HepG2 (cell line): ENCODE results near the gene GFER. TPM values are rescaled to one million over a fixed set of nuclear protein-coding genes. Genes with fewer than 3 reads are reported as not detected.
"Not testable (repeated sequence)": the region's sequence is repeated elsewhere in the genome, so short reads cannot be mapped to it uniquely, and the experiment has no call there.

Experiments
- ATAC-seq: fragments of 200-7000 bp; cut with Tn5 transposase; 3 replicates; pipeline ENCODE4 v1.9.1; 2020; ENCODE audit warnings: mild to moderate bottlenecking, moderate library complexity
- BruUV-seq: library from RNA; stranded (reverse); fragments of 400-500 nt; replicated peaks from 2 replicates; lab custom pipeline; 2021; lab: Mats Ljungman, UMichigan
- CTCF ChIA-PET: fragments of 300-600 bp; formaldehyde crosslinking; extraction: SDS; loops from one replicate; lab custom pipeline; 2021; ENCODE audit warnings: low total read pairs, inconsistent platforms, low intra/inter-chr PET ratio; lab: Yijun Ruan, JAX
- POLR2A ChIA-PET: fragments of 350-600 bp; sonication (Branson Sonifier 250); formaldehyde crosslinking; loops from one replicate; lab custom pipeline; 2020; ENCODE audit warnings: antibody characterized with exemption, inconsistent platforms; lab: Yijun Ruan, JAX
- DNase-seq: peaks from one replicate; pipeline ENCODE4 v3.0.0-alpha.2; 2015; ENCODE audit warnings: low spot score
- FAIRE-seq: peaks from 3 replicates; lab custom pipeline; 2011; peaks lifted over from hg19 to GRCh38; lab: Jason Lieb, UNC
- H2AFZ ChIP-seq: one replicate; pipeline ENCODE4 v1.6.1; 2011; ENCODE audit warnings: low read length, inconsistent platforms
- H3K27ac ChIP-seq: fragments of 300-600 bp; 3 replicates; pipeline ENCODE4 v1.8.0; 2011; ENCODE audit warnings: mixed run types, mild to moderate bottlenecking, mixed read lengths, low read length, inconsistent platforms; ENCODE audit not compliant: insufficient read depth; ENCODE audit errors: extremely low read length
- H3K27me3 ChIP-seq, 2 experiments: fragments of 200-600 bp in 1 of 2; 2 replicates in 1 of 2; 3 replicates in 1 of 2; pipeline versions ENCODE4 v1.6.0 to v1.8.0; 2011; ENCODE audit warnings: low read length in 2 of 2, mild to moderate bottlenecking in 2 of 2, moderate library complexity in 2 of 2, inconsistent platforms in 1 of 2; ENCODE audit not compliant: insufficient read depth in 2 of 2, control insufficient read depth in 1 of 2
- H3K36me3 ChIP-seq, 2 experiments: fragments of 200-600 bp in 1 of 2; replicated peaks in 1 of 2; 2 replicates in 1 of 2; 3 replicates in 1 of 2; pipeline versions ENCODE4 v1.5.1 to v1.8.0; 2011; ENCODE audit warnings: low read length in 2 of 2, inconsistent platforms in 1 of 2; ENCODE audit not compliant: insufficient read depth in 2 of 2, control insufficient read depth in 1 of 2
- H3K4me1 ChIP-seq: 2 replicates; pipeline ENCODE4 v1.5.1; 2012; ENCODE audit warnings: low read length, inconsistent platforms; ENCODE audit not compliant: insufficient read depth
- H3K4me2 ChIP-seq: 2 replicates; pipeline ENCODE4 v1.6.0; 2011; ENCODE audit warnings: low read depth, low read length, inconsistent platforms
- H3K4me3 ChIP-seq, 3 experiments: fragments of 200-600 bp in 1 of 3; sonication (generic), shearing (Covaris generic) in 1 of 3; replicated peaks in 1 of 3; 2 replicates each; pipeline ENCODE4 v1.5.1; 2011 to 2016; ENCODE audit warnings: low read length in 3 of 3, inconsistent platforms in 2 of 3, low read depth in 2 of 3, mild to moderate bottlenecking in 2 of 3, control low read depth in 1 of 3, mixed read lengths in 1 of 3; ENCODE audit not compliant: insufficient read depth in 1 of 3
- H3K79me2 ChIP-seq: one replicate; pipeline ENCODE4 v1.6.1; 2011; ENCODE audit warnings: low read length, inconsistent platforms; ENCODE audit not compliant: insufficient read depth
- H3K9ac ChIP-seq: 2 replicates; pipeline ENCODE4 v1.6.0; 2011; ENCODE audit warnings: mild to moderate bottlenecking, low read depth, low read length, inconsistent platforms; ENCODE audit not compliant: insufficient read depth
- H3K9me3 ChIP-seq: 2 replicates; pipeline ENCODE4 v1.5.1; 2012; ENCODE audit warnings: mild to moderate bottlenecking, low read length
- H4K20me1 ChIP-seq: 2 replicates; pipeline ENCODE4 v1.6.0; 2011; ENCODE audit warnings: inconsistent platforms, mild to moderate bottlenecking, low read length, moderate library complexity; ENCODE audit not compliant: insufficient read depth
- AGO2 ChIP-seq: fragments of 200-400 bp; formaldehyde crosslinking; optimal IDR thresholded peaks from 2 replicates; pipeline ENCODE3; 2017; ENCODE audit warnings: mild to moderate bottlenecking, low read depth, low read length, moderate library complexity
- HNRNPL ChIP-seq: fragments of 200-400 bp; formaldehyde crosslinking; IDR thresholded peaks from 2 replicates; pipeline ENCODE4 v1.6.1; 2017; ENCODE audit warnings: mild to moderate bottlenecking, low read depth, low read length
- HNRNPLL ChIP-seq: fragments of 200-400 bp; formaldehyde crosslinking; IDR thresholded peaks from 2 replicates; pipeline ENCODE4 v1.6.1; 2017; ENCODE audit warnings: mild to moderate bottlenecking, low read depth, low read length; ENCODE audit not compliant: poor library complexity, severe bottlenecking
- POLR2A ChIP-seq, 2 experiments: IDR thresholded peaks; 2 replicates each; pipeline ENCODE4 v1.6.1; 2011; ENCODE audit warnings: low read depth in 2 of 2, low read length in 2 of 2, mild to moderate bottlenecking in 1 of 2, moderate library complexity in 1 of 2; ENCODE audit not compliant: insufficient read depth in 1 of 2
- RBFOX2 ChIP-seq: fragments of 200-400 bp; formaldehyde crosslinking; IDR thresholded peaks from 2 replicates; pipeline ENCODE4 v1.6.1; 2017; ENCODE audit warnings: low read depth, mild to moderate bottlenecking, low read length
- ZBTB38 ChIP-seq: sonication (generic); formaldehyde crosslinking; IDR thresholded peaks from 2 replicates; pipeline ENCODE4 v1.5.1; 2020; ENCODE audit warnings: mild to moderate bottlenecking, missing genetic modification reagents
- ZFY ChIP-seq: sonication (generic); formaldehyde crosslinking; IDR thresholded peaks from 2 replicates; pipeline ENCODE4 v1.4.0; 2020; ENCODE audit warnings: missing genetic modification reagents
- ZNF687 ChIP-seq: sonication (generic); formaldehyde crosslinking; IDR thresholded peaks from 2 replicates; pipeline ENCODE4 v1.5.1; 2020; ENCODE audit warnings: mild to moderate bottlenecking, missing genetic modification reagents, moderate library complexity
- WGBS: methylation state at CpG from one replicate; pipeline ENCODE4 v1.1.6; 2017; ENCODE audit warnings: low lambda C conversion rate; 5-methylcytosine and 5-hydroxymethylcytosine counted together
- in situ Hi-C: cut with HindIII; loops from 2 replicates; pipeline ENCODE4 v1.10.0; 2017; ENCODE audit warnings: low pct_unique_long_range_greater_than_20kb; ENCODE audit not compliant: extremely low pct_ligation_motif_present
- intact Hi-C: fragments of 100-400 bp; cut with micrococcal nuclease; formaldehyde crosslinking; loops from one replicate; pipeline ENCODE4 v1.10.0; 2022; ENCODE audit not compliant: unreplicated experiment
- polyA plus RNA-seq, 8 experiments: library from polyadenylated mRNA; depleted of rRNA in 3 of 8; stranded (reverse) in 7 of 8; unstranded in 1 of 8; fragments of >200 nt; fragmentation: Illumina TruSeq in 4 of 8; extraction: Trizol in 4 of 8; gene quantifications; 2 replicates each; pipeline versions ENCODE4 v1.2.1 to v1.2.3, GENCODE V29; 2011 to 2016; ENCODE audit warnings: low read depth in 4 of 8, missing spikeins in 1 of 8, mixed read lengths in 1 of 8; ENCODE audit not compliant: insufficient read depth in 1 of 8
- total RNA-seq, 5 experiments: library from RNA; depleted of rRNA; stranded (reverse); fragments of >200 nt; fragmentation: Illumina TruSeq; extraction: Trizol; gene quantifications; 2 replicates each; pipeline ENCODE4 v1.2.3, GENCODE V29; 2016; ENCODE audit warnings: low read depth in 1 of 5
- TF ChIP-seq, protein P1 (sequence below): sonication (generic); formaldehyde crosslinking; IDR thresholded peaks from 2 replicates; pipeline ENCODE4 v1.4.0; 2020; ENCODE audit warnings: mild to moderate bottlenecking, missing genetic modification reagents
- TF ChIP-seq, protein P2 (sequence below): sonication (generic); formaldehyde crosslinking; IDR thresholded peaks from 2 replicates; pipeline ENCODE4 v1.4.0; 2020; ENCODE audit warnings: missing genetic modification reagents

GFER gene
- total and polyA plus RNA-seq, 2 of the 13 experiments (the other 11 are each of a cell fraction or from before 2014, with no cell fraction given): 28.6 to 71.7 TPM

- POLR2A ChIA-PET: interaction anchor here (0.7 to 7.4 kb wide), 7 partner anchors 9 to 193 kb away, joined by 3 to 139 read pairs (median 5); partner anchors contain the start of genes GFER, MSRB1, TBL3 and TRAF7
- H2AFZ ChIP-seq, FAIRE-seq, H3K9me3 ChIP-seq, DNase-seq, intact Hi-C loops, in situ Hi-C loops, H3K27me3 ChIP-seq, CTCF ChIA-PET, ATAC-seq: not testable (repeated sequence)
- Histone ChIP-seq H3K4me2 (peak overlapping the region; percentile 94), H3K36me3 (peaks cover 3 to 19% of the 10 kb centered on the region in 2 experiments; a peak in 3 of 5 replicates), H4K20me1 (peaks cover 34% of the 10 kb centered on the region), H3K79me2 (peaks cover 43% of the 10 kb centered on the region), H3K27ac (peak overlapping the region; percentile 88), H3K4me1 (peaks cover 51% of the 10 kb centered on the region), H3K4me3 (peak overlapping the region; percentile 84 to 94 (median 92); a peak in 3 of 6 replicates), H3K9ac (peak overlapping the region; percentile 92)
- TSS peak; percentile 78 for BruUV-seq
- WGBS: 68% methylated on average over 12 of the region's 37 CpGs
- TF ChIP-seq AGO2 (peak; percentile 89), HNRNPL (0 out of 2 replicates have a peak, but pooled peaks have one; percentile 57), ZNF687 (peak; percentile 14; the same call in 1 of the 2 replicates), RBFOX2 (peak; percentile 75), ZFY (CRISPR knock-in tag) (peak; percentile 25; the same call in 1 of the 2 replicates), HNRNPLL (peak; percentile 16), ZBTB38 (CRISPR knock-in tag) (peak; percentile 95), POLR2A (IDR thresholded peaks at IDR 0.05; ENCODE audit: insufficient read depth in 1 of 2, low read depth in 2 of 2, low read length in 2 of 2) (peak in 1 of 2 experiments; percentile 62; a peak in 3 of 4 replicates)
- TF ChIP-seq, protein P1, sequence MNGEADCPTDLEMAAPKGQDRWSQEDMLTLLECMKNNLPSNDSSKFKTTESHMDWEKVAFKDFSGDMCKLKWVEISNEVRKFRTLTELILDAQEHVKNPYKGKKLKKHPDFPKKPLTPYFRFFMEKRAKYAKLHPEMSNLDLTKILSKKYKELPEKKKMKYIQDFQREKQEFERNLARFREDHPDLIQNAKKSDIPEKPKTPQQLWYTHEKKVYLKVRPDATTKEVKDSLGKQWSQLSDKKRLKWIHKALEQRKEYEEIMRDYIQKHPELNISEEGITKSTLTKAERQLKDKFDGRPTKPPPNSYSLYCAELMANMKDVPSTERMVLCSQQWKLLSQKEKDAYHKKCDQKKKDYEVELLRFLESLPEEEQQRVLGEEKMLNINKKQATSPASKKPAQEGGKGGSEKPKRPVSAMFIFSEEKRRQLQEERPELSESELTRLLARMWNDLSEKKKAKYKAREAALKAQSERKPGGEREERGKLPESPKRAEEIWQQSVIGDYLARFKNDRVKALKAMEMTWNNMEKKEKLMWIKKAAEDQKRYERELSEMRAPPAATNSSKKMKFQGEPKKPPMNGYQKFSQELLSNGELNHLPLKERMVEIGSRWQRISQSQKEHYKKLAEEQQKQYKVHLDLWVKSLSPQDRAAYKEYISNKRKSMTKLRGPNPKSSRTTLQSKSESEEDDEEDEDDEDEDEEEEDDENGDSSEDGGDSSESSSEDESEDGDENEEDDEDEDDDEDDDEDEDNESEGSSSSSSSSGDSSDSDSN (CRISPR knock-in tag): peak; percentile 22; the same call in 1 of the 2 replicates
- TF ChIP-seq, protein P2, sequence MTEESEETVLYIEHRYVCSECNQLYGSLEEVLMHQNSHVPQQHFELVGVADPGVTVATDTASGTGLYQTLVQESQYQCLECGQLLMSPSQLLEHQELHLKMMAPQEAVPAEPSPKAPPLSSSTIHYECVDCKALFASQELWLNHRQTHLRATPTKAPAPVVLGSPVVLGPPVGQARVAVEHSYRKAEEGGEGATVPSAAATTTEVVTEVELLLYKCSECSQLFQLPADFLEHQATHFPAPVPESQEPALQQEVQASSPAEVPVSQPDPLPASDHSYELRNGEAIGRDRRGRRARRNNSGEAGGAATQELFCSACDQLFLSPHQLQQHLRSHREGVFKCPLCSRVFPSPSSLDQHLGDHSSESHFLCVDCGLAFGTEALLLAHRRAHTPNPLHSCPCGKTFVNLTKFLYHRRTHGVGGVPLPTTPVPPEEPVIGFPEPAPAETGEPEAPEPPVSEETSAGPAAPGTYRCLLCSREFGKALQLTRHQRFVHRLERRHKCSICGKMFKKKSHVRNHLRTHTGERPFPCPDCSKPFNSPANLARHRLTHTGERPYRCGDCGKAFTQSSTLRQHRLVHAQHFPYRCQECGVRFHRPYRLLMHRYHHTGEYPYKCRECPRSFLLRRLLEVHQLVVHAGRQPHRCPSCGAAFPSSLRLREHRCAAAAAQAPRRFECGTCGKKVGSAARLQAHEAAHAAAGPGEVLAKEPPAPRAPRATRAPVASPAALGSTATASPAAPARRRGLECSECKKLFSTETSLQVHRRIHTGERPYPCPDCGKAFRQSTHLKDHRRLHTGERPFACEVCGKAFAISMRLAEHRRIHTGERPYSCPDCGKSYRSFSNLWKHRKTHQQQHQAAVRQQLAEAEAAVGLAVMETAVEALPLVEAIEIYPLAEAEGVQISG: peak; percentile 1; the same call in 1 of the 2 replicates
Observed at GRCh38 chr16:1962161-1963153, 21.5 kb upstream of the GFER start.
